ENCODE data around the gene TRPM5.

Gene TRPM5

DNA sequence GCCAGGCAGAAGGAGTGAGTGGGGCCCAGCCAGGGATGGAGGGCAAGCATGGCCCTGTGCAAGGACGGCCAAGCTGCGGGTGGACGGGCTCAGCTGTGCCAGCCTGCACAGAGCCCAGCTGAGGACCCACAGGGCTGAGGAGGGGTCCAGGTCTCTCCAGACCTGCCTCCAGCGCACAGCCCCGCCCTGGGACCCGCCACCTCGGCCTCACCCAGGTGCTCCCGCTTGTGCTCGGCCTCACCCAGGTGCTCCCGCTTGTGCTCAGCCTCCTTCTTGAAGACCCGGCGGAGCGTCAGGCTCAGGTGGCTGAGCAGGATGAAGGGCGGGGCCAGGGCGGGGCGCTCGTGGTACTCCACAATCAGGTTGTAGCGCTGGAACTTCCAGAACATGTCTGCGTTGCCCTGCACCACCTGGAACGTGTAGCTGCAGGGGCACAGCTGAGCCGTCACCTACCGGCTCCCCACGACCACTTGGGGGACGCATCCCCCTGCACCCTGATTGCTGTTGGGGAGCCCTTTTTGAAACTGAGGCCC lies 37.4 kb downstream of the TRPM5 start:
- Histone ChIP-seq H3K36me3 (ENCODE audit: control insufficient read depth in 1 of 2, insufficient read depth in 2 of 2, low read length in 2 of 2) (peaks cover 10 to 16% of the 10 kb centered on the region in 2 donors), H3K4me1 (ENCODE audit: control insufficient read depth in 1 of 2, insufficient read depth in 2 of 2, low read length in 2 of 2) (peaks cover 4 to 5% of the 10 kb centered on the region in 2 donors), H3K9ac (ENCODE audit: low read depth in 1 of 2, low read length in 2 of 2) (no peak overlapping the region), H3K27ac (ENCODE audit: low read depth, low read length) (no peak overlapping the region), H3K27me3 (ENCODE audit: control insufficient read depth in 1 of 2, insufficient read depth in 2 of 2, low read length in 2 of 2) (peaks cover 12 to 21% of the 10 kb centered on the region in 2 donors), H3K4me3 (ENCODE audit: low read depth in 1 of 2, low read length in 2 of 2) (no peak overlapping the region), H3K9me3 (ENCODE audit: control insufficient read depth in 1 of 2, low read length in 2 of 2) (no peaks in the 10 kb centered on the region)

DNA sequence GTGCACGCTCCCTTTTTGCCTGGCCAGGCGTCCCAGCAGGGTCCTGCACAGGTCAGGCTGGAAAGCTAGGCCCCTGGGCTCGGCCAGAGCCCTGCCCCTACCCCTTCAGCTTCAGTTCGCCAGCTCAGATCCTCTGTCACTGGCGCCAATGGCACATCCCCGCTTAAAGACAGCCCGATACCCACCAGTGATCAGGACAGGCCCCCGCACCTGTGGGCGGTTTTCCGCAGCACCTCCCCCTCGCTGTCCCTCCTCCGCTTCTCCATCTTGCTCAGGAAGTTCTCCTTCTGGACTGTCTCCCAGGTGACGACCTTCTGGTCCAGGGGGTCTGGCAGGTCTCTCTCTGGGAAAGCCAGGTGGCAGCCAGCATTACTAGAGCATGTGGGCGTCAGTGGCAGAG lies 37.9 kb downstream of the TRPM5 start:
- Histone ChIP-seq H3K27ac (ENCODE audit: low read depth, low read length) (no peak overlapping the region), H3K4me3 (ENCODE audit: low read depth in 1 of 2, low read length in 2 of 2) (no peak overlapping the region), H3K9me3 (ENCODE audit: control insufficient read depth in 1 of 2, low read length in 2 of 2) (no peaks in the 10 kb centered on the region), H3K4me1 (ENCODE audit: control insufficient read depth in 1 of 2, insufficient read depth in 2 of 2, low read length in 2 of 2) (peaks cover 9 to 10% of the 10 kb centered on the region in 2 donors), H3K36me3 (ENCODE audit: control insufficient read depth in 1 of 2, insufficient read depth in 2 of 2, low read length in 2 of 2) (peaks cover 11 to 16% of the 10 kb centered on the region in 2 donors), H3K27me3 (ENCODE audit: control insufficient read depth in 1 of 2, insufficient read depth in 2 of 2, low read length in 2 of 2) (peaks cover 12 to 21% of the 10 kb centered on the region in 2 donors), H3K9ac (ENCODE audit: low read depth in 1 of 2, low read length in 2 of 2) (no peak overlapping the region)

DNA sequence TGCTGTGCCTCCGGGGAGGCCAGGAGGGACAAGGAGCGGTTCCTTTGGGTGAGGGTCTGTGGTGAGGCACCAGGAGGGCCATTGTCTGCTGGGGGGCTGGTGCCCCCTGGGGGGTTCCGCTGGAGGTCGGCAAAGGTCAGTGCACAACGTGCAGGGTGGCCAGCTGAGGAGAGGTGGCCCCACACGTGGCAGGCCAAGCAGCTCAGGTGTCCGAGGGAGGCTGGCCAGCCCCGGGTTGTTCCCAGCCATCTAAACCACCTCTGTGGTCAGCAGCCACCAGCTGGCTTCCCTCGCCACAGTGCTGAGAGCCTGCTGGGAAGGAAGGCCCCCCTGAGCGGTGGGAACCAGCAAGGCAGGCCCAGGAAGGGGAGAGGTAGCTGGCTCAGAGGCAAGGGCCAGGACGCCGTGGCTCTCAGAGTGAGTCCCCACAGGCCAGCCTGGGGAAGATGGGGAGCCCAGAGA lies 39.5 kb downstream of the TRPM5 start:
- Histone ChIP-seq H3K9me3 (ENCODE audit: control insufficient read depth in 1 of 2, low read length in 2 of 2) (no peaks in the 10 kb centered on the region), H3K27ac (ENCODE audit: low read depth, low read length) (no peak overlapping the region), H3K36me3 (ENCODE audit: control insufficient read depth in 1 of 2, insufficient read depth in 2 of 2, low read length in 2 of 2) (peaks cover 11 to 16% of the 10 kb centered on the region in 2 donors), H3K4me3 (ENCODE audit: low read depth in 1 of 2, low read length in 2 of 2) (no peak overlapping the region), H3K4me1 (ENCODE audit: control insufficient read depth in 1 of 2, insufficient read depth in 2 of 2, low read length in 2 of 2) (peaks cover 12 to 14% of the 10 kb centered on the region in 2 donors), H3K27me3 (ENCODE audit: control insufficient read depth in 1 of 2, insufficient read depth in 2 of 2, low read length in 2 of 2) (peaks cover 12 to 20% of the 10 kb centered on the region in 2 donors), H3K9ac (ENCODE audit: low read depth in 1 of 2, low read length in 2 of 2) (no peak overlapping the region)

GRCh38 chr11:2402890-2403645 lies 41.2 kb downstream of the TRPM5 start:
- H3K9me3 ChIP-seq (ENCODE audit: control insufficient read depth in 1 of 2, low read length in 2 of 2): no peaks in the 10 kb centered on the region
- H3K27ac ChIP-seq (ENCODE audit: low read depth, low read length): no peak overlapping the region
- H3K36me3 ChIP-seq (ENCODE audit: control insufficient read depth in 1 of 2, insufficient read depth in 2 of 2, low read length in 2 of 2): peaks cover 11 to 16% of the 10 kb centered on the region in 2 donors
- peaks cover 17 to 28% of the 10 kb centered on the region in 2 donors for H3K4me1 ChIP-seq (ENCODE audit: control insufficient read depth in 1 of 2, insufficient read depth in 2 of 2, low read length in 2 of 2)
- H3K27me3 ChIP-seq (ENCODE audit: control insufficient read depth in 1 of 2, insufficient read depth in 2 of 2, low read length in 2 of 2): peaks cover 5 to 9% of the 10 kb centered on the region in 2 donors
- no peak overlapping the region for H3K4me3 ChIP-seq (ENCODE audit: low read depth in 1 of 2, low read length in 2 of 2)
- H3K9ac ChIP-seq (ENCODE audit: low read depth in 1 of 2, low read length in 2 of 2): no peak overlapping the region

- peak overlapping the region; percentile 98 to 99 for H3K4me3 ChIP-seq (ENCODE audit: low read depth in 1 of 2, low read length in 2 of 2)
- H3K9ac ChIP-seq (ENCODE audit: low read depth in 1 of 2, low read length in 2 of 2): no peak overlapping the region
- no peak overlapping the region for H3K27ac ChIP-seq (ENCODE audit: low read depth, low read length)
- H3K36me3 ChIP-seq (ENCODE audit: control insufficient read depth in 1 of 2, insufficient read depth in 2 of 2, low read length in 2 of 2): peaks cover 11 to 17% of the 10 kb centered on the region in 2 donors
- no peaks in the 10 kb centered on the region for H3K9me3 ChIP-seq (ENCODE audit: control insufficient read depth in 1 of 2, low read length in 2 of 2)
- H3K27me3 ChIP-seq (ENCODE audit: control insufficient read depth in 1 of 2, insufficient read depth in 2 of 2, low read length in 2 of 2): no peaks in the 10 kb centered on the region
- H3K4me1 ChIP-seq (ENCODE audit: control insufficient read depth in 1 of 2, insufficient read depth in 2 of 2, low read length in 2 of 2): peaks cover 17 to 28% of the 10 kb centered on the region in 2 donors
Measured at GRCh38 chr11:2402106-2402505, 42.2 kb downstream of the TRPM5 start.

GRCh38 chr11:2401436-2401984 lies 42.8 kb downstream of the TRPM5 start:
- H3K4me3 ChIP-seq (ENCODE audit: low read depth in 1 of 2, low read length in 2 of 2): peak overlapping the region; percentile 98 to 99
- H3K36me3 ChIP-seq (ENCODE audit: control insufficient read depth in 1 of 2, insufficient read depth in 2 of 2, low read length in 2 of 2): peaks cover 14 to 23% of the 10 kb centered on the region in 2 donors
- no peaks in the 10 kb centered on the region for H3K27me3 ChIP-seq (ENCODE audit: control insufficient read depth in 1 of 2, insufficient read depth in 2 of 2, low read length in 2 of 2)
- peaks cover 17 to 28% of the 10 kb centered on the region in 2 donors for H3K4me1 ChIP-seq (ENCODE audit: control insufficient read depth in 1 of 2, insufficient read depth in 2 of 2, low read length in 2 of 2)
- H3K27ac ChIP-seq (ENCODE audit: low read depth, low read length): no peak overlapping the region
- H3K9me3 ChIP-seq (ENCODE audit: control insufficient read depth in 1 of 2, low read length in 2 of 2): no peaks in the 10 kb centered on the region
- peak overlapping the region; percentile 73 to 99 for H3K9ac ChIP-seq (ENCODE audit: low read depth in 1 of 2, low read length in 2 of 2)

DNA sequence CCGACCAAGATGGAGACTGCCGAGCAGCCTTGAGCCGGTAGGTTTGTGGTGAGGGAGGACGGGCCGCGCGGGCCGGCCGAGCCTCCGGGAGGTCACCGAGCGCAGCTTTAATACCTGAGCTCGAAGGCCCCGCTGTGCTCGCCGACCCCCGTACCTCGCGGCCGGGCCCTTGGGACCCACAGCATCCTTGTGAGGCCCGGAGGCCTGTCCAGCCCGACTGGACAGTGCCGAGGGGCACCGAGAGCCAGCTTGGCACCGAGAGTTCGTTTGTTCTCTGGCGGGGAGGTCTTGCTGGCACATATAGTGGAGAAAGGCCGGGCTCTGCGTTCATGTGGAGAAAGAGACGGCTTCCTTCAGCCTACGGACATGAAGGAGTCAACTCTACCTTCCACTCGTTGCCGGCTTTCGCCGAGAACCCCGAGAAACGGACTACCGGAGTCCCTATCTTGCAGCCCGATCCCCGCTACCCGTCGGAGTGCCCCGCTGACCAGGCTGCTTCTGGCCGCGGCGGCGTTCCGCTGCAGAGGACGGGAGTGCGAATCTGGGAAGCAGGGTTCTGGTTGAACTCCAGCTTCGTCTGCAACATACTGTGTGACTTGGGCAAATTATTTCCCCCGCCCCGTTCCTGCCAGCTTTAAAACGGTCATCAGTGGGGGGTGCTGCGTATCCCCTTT lies 43.4 kb downstream of the TRPM5 start:
- Histone ChIP-seq H3K9ac (ENCODE audit: low read depth in 1 of 2, low read length in 2 of 2) (peak overlapping the region; percentile 73 to 99), H3K9me3 (ENCODE audit: control insufficient read depth in 1 of 2, low read length in 2 of 2) (no peaks in the 10 kb centered on the region), H3K36me3 (ENCODE audit: control insufficient read depth in 1 of 2, insufficient read depth in 2 of 2, low read length in 2 of 2) (peaks cover 14 to 28% of the 10 kb centered on the region in 2 donors)

GRCh38 chr11:2400069-2400761 lies 44.1 kb downstream of the TRPM5 start, which contains the start of gene TSSC4:
TSSC4 (plus strand) TSS chr11:2400750; CDS start chr11:2402634, 1,884 bp downstream.
- peak within 1 kb of the TSS; percentile 99 to 100 for H3K9ac ChIP-seq (ENCODE audit: low read depth in 1 of 2, low read length in 2 of 2)
- peak within 1 kb of the TSS; percentile 98 to 99 for H3K4me3 ChIP-seq (ENCODE audit: low read depth in 1 of 2, low read length in 2 of 2)
- no peaks in the 10 kb centered on the region for H3K9me3 ChIP-seq (ENCODE audit: control insufficient read depth in 1 of 2, low read length in 2 of 2)
- H3K27ac ChIP-seq (ENCODE audit: low read depth, low read length): peak within 1 kb of the TSS; percentile 97
- peaks cover 14 to 34% of the 10 kb centered on the region in 2 donors for H3K36me3 ChIP-seq (ENCODE audit: control insufficient read depth in 1 of 2, insufficient read depth in 2 of 2, low read length in 2 of 2)
- H3K27me3 ChIP-seq (ENCODE audit: control insufficient read depth in 1 of 2, insufficient read depth in 2 of 2, low read length in 2 of 2): no peaks in the 10 kb centered on the region
- H3K4me1 ChIP-seq (ENCODE audit: control insufficient read depth in 1 of 2, insufficient read depth in 2 of 2, low read length in 2 of 2): peaks cover 17 to 28% of the 10 kb centered on the region in 2 donors

More for the DNA sequence above, 43.4 kb downstream of the TRPM5 start:
- Histone ChIP-seq H3K4me3 (ENCODE audit: low read depth in 1 of 2, low read length in 2 of 2) (peak overlapping the region; percentile 98 to 99), H3K27me3 (ENCODE audit: control insufficient read depth in 1 of 2, insufficient read depth in 2 of 2, low read length in 2 of 2) (no peaks in the 10 kb centered on the region), H3K4me1 (ENCODE audit: control insufficient read depth in 1 of 2, insufficient read depth in 2 of 2, low read length in 2 of 2) (peaks cover 17 to 28% of the 10 kb centered on the region in 2 donors), H3K27ac (ENCODE audit: low read depth, low read length) (peak overlapping the region; percentile 72)

GRCh38 chr11:2399488-2400068 lies 44.7 kb downstream of the TRPM5 start:
- H3K9me3 ChIP-seq (ENCODE audit: control insufficient read depth in 1 of 2, low read length in 2 of 2): no peaks in the 10 kb centered on the region

More at GRCh38 chr11:2399488-2400068, 44.7 kb downstream of the TRPM5 start:
- peaks cover 17 to 28% of the 10 kb centered on the region in 2 donors for H3K4me1 ChIP-seq (ENCODE audit: control insufficient read depth in 1 of 2, insufficient read depth in 2 of 2, low read length in 2 of 2)
- peak overlapping the region; percentile 73 to 90 for H3K4me3 ChIP-seq (ENCODE audit: low read depth in 1 of 2, low read length in 2 of 2)
- peak overlapping the region; percentile 95 to 100 for H3K9ac ChIP-seq (ENCODE audit: low read depth in 1 of 2, low read length in 2 of 2)
- H3K27me3 ChIP-seq (ENCODE audit: control insufficient read depth in 1 of 2, insufficient read depth in 2 of 2, low read length in 2 of 2): no peaks in the 10 kb centered on the region
- H3K27ac ChIP-seq (ENCODE audit: low read depth, low read length): peak overlapping the region; percentile 97
- H3K36me3 ChIP-seq (ENCODE audit: control insufficient read depth in 1 of 2, insufficient read depth in 2 of 2, low read length in 2 of 2): peaks cover 14 to 36% of the 10 kb centered on the region in 2 donors

All from duodenal mucosa (tissue), 2 donors.